T follicular helper cell (primary cell): ENCODE results near the gene GAN.

Experiments
- DNase-seq: peaks from one replicate; pipeline ENCODE4 v3.0.0-alpha.2; 2020; ENCODE audit warnings: low read depth
- total RNA-seq, 2 experiments: gene quantifications; one replicate each; lab custom pipeline; 2026; lab: John Stamatoyannopoulos, UW

The GAN gene
- total RNA-seq = 44.5 to 97.6 reads per million in 2 experiments

- peak; percentile 90 for DNase-seq
These were observed at the start of gene GAN for GRCh38 chr16:81314603-81315270. GAN (plus strand) TSS chr16:81314962; CDS start chr16:81315114, 152 bp downstream.

DNA sequence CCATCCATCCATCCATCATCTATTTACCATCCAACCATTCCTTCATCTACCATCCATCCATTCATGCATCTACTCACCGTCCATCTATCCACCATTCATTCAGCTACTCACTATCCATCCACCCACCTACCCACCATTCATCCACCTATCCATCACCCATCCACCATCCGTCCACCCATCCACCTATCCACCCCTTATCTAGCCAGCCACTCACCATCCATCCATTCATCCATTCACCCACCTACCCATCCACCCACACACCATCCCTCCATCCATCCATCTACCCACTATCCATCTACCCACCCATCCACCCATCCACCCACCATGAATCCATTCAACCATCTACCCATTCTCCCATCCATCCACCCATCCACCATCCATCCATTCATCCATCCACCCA, 49.7 kb upstream of the GAN start:
- no peak for DNase-seq

DNA sequence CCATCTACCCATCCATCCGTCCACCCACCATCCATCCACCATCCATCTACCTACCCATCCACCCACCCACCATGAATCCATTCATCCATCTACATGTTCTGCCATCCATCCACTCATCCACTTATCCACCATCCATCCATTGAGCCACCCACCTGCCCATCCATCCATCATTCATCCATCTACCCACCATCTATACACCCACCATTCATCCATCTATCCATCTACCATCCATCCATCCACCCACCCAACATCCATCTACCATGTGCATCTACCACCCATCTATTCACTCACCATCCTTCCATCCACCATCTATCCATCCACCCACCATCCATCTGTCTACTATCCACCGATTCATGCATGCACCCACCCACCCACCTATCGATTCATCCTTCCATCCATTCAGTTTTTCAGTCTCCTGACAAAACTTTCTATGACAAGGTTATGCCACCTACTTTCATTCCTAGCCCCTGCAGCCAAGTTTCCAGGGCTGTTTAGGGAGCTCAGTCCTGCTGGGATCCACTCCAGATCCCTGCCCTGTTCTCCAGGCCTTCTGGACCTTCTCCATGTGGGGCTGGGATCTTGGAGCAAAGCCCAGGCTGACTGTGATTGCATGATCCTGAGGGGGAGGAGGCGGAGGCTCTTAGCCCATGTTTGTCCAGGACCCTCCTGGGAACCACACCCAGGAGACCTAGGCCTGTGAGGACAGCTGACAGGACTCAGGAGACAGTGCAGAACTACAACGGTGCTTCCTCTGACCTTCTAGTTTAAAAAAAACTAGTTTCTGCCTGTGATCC, 48.9 kb upstream of the GAN start:
- DNase-seq = no peak

DNA sequence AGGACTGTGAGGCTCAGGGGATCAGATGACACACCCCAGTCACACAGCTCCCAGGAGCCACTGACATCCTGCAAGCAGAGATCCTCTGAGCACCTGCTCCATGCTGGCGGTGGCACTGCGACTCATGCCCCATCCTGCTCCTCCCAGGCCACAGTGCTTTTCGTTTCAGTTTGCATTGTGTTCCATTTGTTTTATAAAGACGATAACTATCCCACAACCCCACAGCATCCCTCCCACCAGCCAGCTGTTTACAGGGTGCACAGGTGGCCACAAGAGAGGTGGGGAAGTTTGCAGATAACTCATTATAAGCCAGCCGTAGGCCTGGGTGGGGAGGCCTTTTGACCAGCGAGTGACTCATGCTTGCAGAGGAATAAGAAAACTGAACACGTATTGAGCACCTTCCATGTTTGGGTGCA, 48.1 kb upstream of the GAN start:
- DNase-seq = no peak

- DNase-seq = no peak
These were observed 46.3 kb upstream of the GAN start for GRCh38 chr16:81268509-81268908.

DNA sequence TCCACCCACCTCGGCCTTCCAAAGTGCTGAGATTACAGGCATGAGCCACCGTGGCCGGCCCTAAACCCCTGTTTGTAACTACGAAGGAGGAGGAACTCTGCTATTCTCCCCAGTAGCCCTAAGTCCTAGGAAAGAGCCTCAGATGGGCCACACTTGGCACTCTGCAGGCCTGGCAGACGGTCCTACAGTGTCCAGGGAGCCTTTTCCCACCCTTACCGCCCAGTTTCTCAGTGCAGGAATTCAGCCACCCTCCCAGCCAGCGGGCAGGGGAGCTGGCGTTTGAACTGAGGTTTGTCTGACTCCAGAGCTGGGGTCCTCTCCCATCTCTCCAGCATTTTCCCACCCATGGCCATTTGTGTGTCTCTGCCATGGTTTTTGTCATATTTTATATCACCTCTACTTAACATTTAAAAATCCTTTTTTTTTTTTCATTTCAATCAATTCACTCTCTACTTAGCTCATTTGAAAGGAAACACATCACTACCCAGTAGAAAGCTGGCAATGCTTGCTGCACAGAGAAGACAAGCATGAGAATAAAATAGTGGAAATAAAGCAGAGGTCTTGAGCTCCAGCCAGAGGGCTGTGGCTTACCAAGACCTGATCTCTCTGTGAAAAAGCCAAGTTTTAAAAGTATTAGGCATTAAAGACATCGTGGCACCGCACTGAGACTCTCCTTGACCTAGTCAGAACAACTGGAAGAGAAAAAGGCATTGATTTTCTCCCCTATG, 41.4 kb upstream of the GAN start:
- no peak for DNase-seq

GRCh38 chr16:81275064-81275532, 39.7 kb upstream of the GAN start:
- no peak for DNase-seq

- no peak for DNase-seq
These were observed 39.0 kb upstream of the GAN start for GRCh38 chr16:81275795-81276194.

DNA sequence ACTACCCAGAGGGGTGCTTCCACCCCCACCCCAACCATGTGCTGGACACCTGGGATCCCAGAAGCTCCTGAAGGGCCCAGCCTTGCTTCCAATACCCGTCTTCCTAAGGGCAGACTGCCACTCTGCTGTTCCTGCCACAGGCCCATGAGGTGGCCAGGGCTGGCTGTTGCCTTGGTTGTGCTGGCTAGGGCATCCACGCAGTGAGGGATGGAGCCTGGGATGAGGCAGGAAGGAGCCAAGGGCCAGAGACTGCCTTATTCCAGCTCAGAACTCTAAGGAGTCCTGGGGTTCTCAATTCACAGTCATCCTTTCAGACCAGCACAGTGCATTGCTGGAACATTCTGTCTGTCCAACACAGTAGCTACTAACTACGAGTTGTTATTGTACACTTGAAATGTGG, 38.4 kb upstream of the GAN start:
- no peak for DNase-seq

DNA sequence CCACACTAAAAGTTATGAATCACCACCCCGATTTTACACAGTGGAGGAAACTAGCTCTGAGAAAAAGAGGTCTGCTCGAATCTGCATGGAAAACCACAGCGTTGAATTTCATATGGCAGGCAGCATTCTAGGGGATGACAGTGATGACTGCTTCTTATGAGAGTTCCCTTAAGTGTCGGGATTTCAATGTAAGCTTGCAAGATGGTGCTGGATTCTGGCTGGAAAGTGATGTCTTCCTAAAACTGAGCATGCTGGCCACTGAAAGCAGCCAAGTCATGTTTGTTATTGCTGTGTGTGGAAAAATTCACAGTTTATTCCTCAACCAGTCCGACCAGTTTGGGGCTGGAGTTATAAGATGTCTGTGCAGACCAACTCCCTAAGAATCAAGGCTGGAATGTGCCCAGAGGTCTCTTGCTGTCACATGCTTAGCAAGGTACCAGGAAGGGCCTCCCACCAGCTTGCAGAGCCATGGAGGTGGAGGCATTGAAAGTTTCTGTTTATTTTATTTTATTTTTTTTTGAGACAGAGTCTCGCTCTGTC, 37.2 kb upstream of the GAN start:
- DNase-seq = no peak

- no peak for DNase-seq
These were observed 36.2 kb upstream of the GAN start for GRCh38 chr16:81278526-81278925.

GRCh38 chr16:81279392-81279791, 35.4 kb upstream of the GAN start:
- no peak for DNase-seq

GRCh38 chr16:81280393-81280792, 34.4 kb upstream of the GAN start:
- no peak for DNase-seq

- no peak for DNase-seq
These were observed 31.7 kb upstream of the GAN start for GRCh38 chr16:81283044-81283443.

DNA sequence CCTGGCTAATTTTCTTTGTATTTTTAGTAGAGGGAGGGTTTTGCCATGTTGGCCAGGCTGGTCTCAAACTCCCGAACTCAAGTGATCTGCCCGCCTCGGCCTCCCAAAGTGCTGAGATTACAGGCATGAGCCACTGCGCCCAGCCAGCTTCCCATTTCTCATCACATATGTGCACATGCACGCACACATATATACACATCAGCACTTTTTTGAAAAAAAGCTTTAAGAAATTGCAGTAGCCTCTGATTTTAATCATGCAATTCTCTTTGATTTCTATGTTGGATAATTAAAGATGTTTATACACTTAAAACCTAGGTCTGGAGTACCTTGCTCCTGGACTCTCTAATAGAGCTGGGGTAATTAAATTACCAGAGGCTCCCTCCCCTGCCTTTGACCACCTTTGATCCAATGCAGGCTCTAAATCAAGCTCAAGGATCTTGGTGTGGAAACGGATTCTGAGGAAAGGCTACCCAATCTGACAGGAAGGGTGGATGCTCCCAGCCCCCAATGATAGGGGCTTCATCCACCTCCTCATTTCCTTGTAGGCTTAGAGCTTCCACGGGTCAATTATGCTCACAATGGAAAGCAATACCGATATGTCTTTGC, 29.7 kb upstream of the GAN start:
- DNase-seq = no peak

- DNase-seq = no peak
These were observed 28.6 kb upstream of the GAN start for GRCh38 chr16:81286190-81286589.

DNA sequence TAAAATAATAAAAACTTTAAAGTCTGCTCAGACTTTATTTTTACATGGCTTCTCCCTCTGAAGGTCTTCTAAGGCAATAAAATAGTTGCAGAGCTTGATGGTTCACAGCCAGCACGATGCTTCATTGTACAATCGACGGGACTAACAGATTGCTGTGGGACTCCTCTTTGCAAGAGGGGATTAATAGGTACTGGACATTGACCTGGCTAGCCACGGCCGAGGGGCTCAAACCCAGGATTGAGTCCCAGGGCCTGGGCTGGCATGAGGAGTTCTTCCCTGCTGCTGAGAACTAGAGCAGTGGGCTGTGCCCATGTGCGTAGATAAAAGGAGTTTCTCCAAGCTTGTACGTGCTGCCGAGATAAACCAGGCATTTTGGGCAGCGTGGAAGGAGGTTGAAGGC, 23.6 kb upstream of the GAN start:
- DNase-seq = no peak

GRCh38 chr16:81292936-81293335, 21.8 kb upstream of the GAN start:
- no peak for DNase-seq

DNA sequence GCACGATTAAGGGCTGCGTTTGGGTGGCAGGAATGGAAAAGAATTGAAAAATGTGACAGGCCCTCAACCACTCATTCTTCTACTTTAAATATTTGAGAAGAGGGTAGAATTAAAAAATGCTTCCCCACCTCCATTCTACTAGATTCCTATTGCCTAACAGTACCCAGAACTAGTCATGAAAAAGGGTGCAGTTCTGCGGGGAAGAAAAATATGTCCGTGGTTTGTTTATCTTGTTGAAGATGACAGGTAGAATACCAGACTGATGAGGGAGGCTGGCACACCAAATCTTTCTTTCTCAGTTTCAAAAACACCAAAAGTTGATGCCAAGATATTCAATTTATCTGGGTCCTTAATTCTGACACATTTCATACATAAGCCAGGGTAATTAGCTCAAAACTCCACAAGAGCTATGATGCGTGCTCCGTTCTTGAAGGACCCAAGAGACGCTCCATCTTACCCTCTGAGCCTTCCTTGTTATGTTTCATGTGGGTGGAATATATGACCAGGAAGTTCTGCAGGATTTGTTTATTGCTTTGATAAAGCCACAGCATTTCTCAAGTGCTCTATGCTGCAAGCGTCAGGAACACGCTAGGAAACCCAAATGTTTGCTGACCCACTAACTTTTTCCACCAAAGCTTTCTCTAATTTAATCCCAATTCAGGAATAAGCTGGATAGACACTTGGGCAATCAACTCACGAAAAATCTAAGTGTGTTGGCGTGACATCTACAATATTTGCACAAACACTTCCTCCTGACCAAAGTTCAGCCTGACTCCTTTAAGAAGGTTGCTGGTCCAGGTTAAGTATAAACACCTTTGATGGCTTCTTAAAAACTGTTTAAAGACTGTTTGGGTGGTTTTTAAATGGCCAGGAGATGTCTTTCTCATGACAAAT, 20.6 kb upstream of the GAN start:
- no peak for DNase-seq

DNA sequence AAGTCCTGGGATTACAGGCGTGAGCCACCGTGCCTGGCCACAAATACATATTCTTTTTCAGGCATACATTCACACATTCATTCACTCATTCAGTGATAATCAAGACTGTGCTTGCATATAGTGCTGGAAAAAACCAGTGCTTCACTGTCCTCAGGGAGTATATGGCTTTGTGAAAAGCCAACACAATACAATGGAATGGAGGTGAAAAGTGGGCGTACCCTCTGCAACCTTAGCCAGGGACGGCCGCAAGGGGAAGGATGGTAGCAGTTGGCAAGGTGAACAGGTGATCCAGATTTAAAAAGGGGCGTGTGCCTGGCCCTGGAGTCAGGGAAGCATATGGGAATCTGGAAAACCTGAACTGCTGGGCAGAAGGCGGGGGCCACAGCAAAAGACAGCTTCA, 18.1 kb upstream of the GAN start:
- DNase-seq = no peak

GRCh38 chr16:81307770-81308169, 7.0 kb upstream of the GAN start:
- DNase-seq = no peak
